HG02870 (cell line): ENCODE results near the gene CLDN16.

Experiments used
- ATAC-seq: cut with Tn5 transposase; IDR thresholded peaks from one replicate; pipeline ENCODE4 v1.9.1; 2021; ENCODE audit warnings: mild to moderate bottlenecking, moderate library complexity; ENCODE audit not compliant: unreplicated experiment

Gene CLDN16

GRCh38 chr3:190378240-190378891, 9.6 kb upstream of the CLDN16 start:
- no peak for ATAC-seq

DNA sequence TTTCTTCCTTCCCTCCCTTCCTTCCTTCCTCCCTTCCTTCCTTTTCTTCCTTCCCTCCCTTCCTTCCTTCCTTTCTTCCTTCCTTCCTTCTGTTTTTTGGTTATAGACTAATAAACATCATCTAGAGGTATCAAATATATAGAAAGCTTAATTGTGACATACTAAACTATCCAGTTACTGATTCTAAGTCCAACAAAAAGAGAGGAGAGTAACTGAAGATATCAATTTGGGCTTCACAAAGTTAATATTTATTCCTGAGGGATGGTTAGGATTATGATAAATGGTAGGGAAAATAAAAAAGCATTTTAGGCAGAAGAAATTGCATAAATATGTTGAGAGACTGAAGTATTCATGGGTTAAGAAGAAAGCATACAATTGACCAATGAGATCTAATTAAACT, 7.8 kb upstream of the CLDN16 start:
- ATAC-seq, result no peak

- no peak for ATAC-seq
Observed at GRCh38 chr3:190381441-190381840, 6.5 kb upstream of the CLDN16 start.

DNA sequence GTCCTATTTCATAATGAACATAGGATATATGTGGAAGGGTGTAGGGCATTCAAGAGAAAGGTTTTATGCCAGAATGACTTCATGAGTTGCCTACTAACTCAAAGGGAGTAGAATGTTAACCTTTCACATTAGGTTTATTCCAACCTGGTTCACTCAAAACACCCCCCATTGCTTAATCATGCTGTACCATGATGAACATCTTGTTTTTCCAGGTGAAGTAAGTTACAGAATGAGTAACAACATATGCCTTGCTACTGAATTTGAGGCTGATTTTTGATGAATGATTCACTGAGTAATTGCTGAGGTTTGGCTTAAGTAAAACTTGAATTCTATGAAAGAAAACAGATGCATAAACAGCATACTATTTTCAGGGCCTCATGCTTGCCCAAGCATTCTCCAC, 5.9 kb upstream of the CLDN16 start:
- no peak for ATAC-seq

DNA sequence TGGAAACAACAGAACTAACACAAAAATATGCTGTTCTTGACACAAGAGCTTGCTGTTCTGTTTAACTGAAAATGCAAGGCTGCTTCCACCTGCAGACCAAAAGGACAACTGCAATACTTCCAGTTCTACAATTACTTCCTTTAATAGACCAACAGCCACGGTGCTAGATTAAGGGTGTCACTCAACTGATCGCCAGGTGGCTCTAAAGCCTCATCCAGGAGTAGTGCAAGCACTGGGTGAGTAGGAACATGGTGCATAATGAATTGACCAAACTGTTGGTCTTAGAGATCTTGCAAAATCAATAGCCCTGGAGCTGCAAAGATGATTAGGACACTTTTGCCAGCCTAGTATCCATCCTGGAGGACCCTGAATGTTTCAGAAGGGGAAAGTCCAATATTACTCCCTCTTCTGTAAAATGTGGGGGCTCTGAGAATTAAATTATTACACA, 3.6 kb upstream of the CLDN16 start:
- ATAC-seq, result peak; percentile 91

- no peak for ATAC-seq
Observed at GRCh38 chr3:190385731-190386688, 2.0 kb upstream of the CLDN16 start.

DNA sequence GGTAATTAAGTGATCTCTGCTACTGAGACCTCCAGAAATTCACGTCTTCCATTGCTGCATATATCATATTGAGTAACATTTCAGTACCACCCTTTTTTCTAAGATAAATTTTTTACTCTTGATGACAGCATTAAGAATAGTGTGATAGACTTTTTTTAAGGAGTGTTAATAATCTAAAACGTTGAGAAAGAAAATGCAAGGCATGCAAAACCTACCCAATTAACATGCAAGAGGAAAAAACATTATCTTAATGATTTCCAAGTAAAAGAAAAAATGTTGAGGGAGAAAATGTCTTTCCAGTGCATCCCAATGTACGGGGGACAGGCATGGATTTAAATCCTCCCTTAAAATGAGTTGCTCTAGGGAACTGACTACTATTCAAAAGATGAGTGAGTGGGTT, 740 bp downstream of the CLDN16 start:
- ATAC-seq, result no peak

DNA sequence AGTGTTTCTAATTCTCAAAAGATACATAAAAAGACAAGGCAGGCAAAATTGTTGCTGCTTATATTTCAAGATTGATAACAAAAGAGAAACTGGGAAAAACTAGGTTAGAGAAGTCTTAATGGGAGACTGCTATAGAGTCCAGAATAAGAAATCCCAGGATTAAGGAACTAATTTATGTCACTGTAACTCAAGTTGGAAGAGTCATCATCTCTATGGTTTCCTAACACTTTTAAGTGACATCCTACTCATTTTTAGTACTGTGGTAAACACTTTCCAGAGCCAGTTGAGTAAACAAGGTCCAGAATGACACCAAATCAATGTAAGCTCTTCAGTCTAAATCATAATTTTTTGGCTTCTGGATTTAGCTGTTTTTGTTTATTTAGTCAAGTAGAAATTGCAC, 8.0 kb downstream of the CLDN16 start:
- ATAC-seq, result no peak

DNA sequence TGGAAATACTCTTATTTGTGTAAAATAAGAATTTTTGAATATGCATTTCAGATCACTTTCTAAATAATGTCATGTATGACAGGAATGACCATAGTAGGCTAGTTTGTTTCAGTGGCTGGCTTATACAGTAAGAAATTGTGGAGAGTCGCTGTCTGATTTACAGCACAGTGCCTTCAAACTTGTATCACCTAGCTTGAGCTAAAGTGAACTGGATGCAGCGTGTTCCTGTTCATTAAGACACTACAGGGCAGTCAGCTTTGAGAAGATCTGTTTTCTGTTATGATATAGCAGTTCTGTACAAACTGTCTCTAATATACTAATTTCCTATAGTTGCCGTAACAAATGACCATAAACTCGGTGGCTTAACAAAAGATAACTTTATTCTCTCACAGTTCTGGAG, 9.9 kb downstream of the CLDN16 start:
- no peak for ATAC-seq

- ATAC-seq, result no peak
Observed at GRCh38 chr3:190399677-190400076, 11.7 kb downstream of the CLDN16 start.

- no peak for ATAC-seq
Observed at GRCh38 chr3:190401963-190402362, 14.0 kb downstream of the CLDN16 start.

DNA sequence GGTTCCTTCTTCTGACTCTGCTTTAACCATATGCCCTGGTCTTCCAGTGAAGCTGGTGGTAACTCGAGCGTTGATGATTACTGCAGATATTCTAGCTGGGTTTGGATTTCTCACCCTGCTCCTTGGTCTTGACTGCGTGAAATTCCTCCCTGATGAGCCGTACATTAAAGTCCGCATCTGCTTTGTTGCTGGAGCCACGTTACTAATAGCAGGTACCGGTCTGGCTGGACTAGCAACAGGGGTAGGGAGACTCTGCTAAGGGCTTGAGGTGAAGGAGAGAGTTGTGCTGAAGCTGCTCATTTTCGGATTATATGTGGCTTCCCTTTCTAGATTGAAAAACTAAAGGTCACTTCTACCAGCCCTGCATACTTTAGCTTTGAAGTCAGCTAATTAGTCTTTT, 16.8 kb downstream of the CLDN16 start:
- no peak for ATAC-seq

- ATAC-seq, result no peak
Observed at GRCh38 chr3:190414297-190414696, 26.3 kb downstream of the CLDN16 start.

GRCh38 chr3:190424108-190424477, 36.1 kb downstream of the CLDN16 start:
- no peak for ATAC-seq

GRCh38 chr3:190424478-190425439, 36.8 kb downstream of the CLDN16 start:
- peak; percentile 64 for ATAC-seq

DNA sequence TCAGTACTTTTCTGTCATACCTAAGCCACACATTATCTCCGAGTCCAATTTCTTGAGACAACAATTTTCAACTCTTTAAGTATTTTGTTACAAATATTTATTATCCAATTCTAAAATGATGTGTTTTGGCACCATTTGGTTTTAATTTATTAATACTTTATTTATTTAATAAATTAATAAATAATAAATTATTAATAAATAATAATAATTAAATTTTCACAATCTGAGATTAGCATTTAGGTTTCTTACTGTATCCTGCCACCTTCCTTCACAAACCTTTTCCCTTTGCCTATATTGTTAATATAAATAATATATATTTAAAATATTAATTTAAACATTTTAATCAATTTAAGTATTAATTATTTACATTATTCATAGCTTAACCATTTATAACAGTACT, 37.9 kb downstream of the CLDN16 start:
- no peak for ATAC-seq

DNA sequence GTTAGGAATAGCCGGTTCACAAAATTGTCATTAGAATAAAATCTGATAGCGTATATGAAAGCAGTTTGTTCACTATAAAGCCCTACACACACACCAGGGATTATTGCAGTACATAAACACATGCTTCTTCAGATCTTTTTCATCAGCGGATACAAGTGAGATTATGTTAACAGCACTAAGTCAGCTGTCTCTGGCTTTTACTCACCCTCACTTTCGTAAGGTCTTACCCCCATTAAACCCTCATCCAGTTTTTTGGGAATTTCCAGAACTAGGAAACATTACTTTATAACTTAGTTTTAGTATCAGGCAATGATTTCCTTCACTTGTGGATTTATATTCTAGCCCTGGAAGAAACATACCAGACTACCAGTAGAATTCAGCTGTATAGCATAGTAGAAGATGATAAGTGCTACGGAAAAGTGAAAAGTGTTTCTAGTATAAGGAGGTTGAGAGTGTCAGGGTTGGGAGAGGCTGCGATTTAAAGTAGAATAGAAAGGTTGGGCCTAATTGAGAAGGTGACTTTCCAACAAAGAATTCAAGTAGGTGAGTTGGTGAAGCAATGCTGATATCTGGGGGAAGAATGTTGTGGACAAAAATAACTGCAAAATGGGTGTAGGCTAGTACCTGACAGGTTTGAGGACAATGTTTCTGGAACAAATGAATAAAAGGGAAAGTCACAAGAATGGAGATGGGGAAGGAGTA, 39.0 kb downstream of the CLDN16 start:
- ATAC-seq, result no peak

- no peak for ATAC-seq
Observed at GRCh38 chr3:190429681-190430080, 41.7 kb downstream of the CLDN16 start.

DNA sequence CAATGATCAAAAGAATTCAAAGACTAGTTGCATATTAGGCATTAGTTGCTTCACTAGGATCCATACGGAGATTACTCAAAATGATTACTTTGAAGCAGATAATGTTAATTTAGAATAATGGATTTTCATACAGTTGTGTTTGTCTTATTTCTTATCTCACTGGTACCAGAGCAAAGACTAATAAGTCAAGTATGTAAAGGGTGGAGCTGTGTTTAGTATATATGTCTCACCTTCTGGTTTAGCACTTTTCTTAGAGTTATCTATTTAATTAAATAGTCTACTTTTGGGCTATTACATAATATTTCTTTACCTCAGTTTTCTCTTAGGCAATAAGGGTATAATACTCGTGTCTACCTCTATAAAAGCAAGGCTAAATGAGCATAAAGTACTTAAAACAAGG, 42.9 kb downstream of the CLDN16 start:
- no peak for ATAC-seq

- no peak for ATAC-seq
Observed at GRCh38 chr3:190432216-190432615, 44.3 kb downstream of the CLDN16 start.
